ENCODE data around the gene GPR21. TPM values are rescaled to one million over a fixed set of nuclear protein-coding genes. Genes with fewer than 3 reads are reported as not detected.

Gene GPR21
- total RNA-seq, 1 experiment from 2014 or later = 1.1 TPM

GRCh38 chr9:123063177-123063598, 29.7 kb downstream of the GPR21 start:
- H3K27ac ChIP-seq (ENCODE audit: low read depth, low read length) = no peak overlapping the region
- RAD21 ChIA-PET (ENCODE audit: low non-redundant PET in 1 of 2, low total read pairs in 2 of 2, uncharacterized antibody in 2 of 2, unreplicated experiment in 2 of 2) = no interaction called here
- no peak overlapping the region for H3K4me2 ChIP-seq (ENCODE audit: low read length)
- DNase-seq (ENCODE audit: low read depth, low spot score) (no peak), ATAC-seq (no peak)
- no peaks in the 10 kb centered on the region for H3K27me3 ChIP-seq (ENCODE audit: insufficient read depth, low read length)
- no peaks in the 10 kb centered on the region for H4K20me1 ChIP-seq (ENCODE audit: insufficient read depth)
- no peak for TF ChIP-seq SRF (IDR thresholded peaks at IDR 0.05; ENCODE audit: low read depth)
- TF ChIP-seq SIN3A (IDR thresholded peaks at IDR 0.05; ENCODE audit: low read depth) = no peak
- TF ChIP-seq ATF3 (IDR thresholded peaks at IDR 0.05) = no peak
- TF ChIP-seq ELF1 (IDR thresholded peaks at IDR 0.05; ENCODE audit: borderline replicate concordance, low read depth) = no peak
- TF ChIP-seq EGR1 (IDR thresholded peaks at IDR 0.05; ENCODE audit: low read depth) = no peak
- no peak for TF ChIP-seq ZNF274 (IDR thresholded peaks at IDR 0.05; ENCODE audit: low read depth, low read length)
- CTCF ChIA-PET = no interaction called here
- H3K36me3 ChIP-seq (ENCODE audit: control insufficient read depth in 1 of 2, insufficient read depth in 2 of 2, low read length in 2 of 2) = peaks cover 3 to 8% of the 10 kb centered on the region in 2 experiments; a peak in 2 of 4 replicates
- H3K4me3 ChIP-seq (replicated peaks in 1 of 2; ENCODE audit: low read depth in 1 of 2, low read length in 2 of 2) = no peak overlapping the region
- no peaks in the 10 kb centered on the region for H3K9me3 ChIP-seq (ENCODE audit: control insufficient read depth in 1 of 2, insufficient read depth in 1 of 2, low read depth in 1 of 2, low read length in 2 of 2)
- BruUV-seq (replicated peaks) = no TSS peak
- intact Hi-C loops (cut with micrococcal nuclease) = no loop called here
- no peaks in the 10 kb centered on the region for H3K4me1 ChIP-seq (ENCODE audit: control insufficient read depth in 1 of 2, insufficient read depth in 2 of 2, low read length in 2 of 2)
- no peaks in the 10 kb centered on the region for H3K9me2 ChIP-seq (ENCODE audit: insufficient read depth)
- no peak overlapping the region for H3K9ac ChIP-seq (ENCODE audit: low read length)
- POLR2A ChIA-PET = no interaction called here
- no peak overlapping the region for H2AFZ ChIP-seq (ENCODE audit: low read depth, low read length, poor library complexity, severe bottlenecking)
- no peaks in the 10 kb centered on the region for H3K79me2 ChIP-seq (ENCODE audit: insufficient read depth, low read length)

- peaks cover 3 to 8% of the 10 kb centered on the region in 2 experiments; a peak in 2 of 4 replicates for H3K36me3 ChIP-seq (ENCODE audit: control insufficient read depth in 1 of 2, insufficient read depth in 2 of 2, low read length in 2 of 2)
- H3K4me1 ChIP-seq (ENCODE audit: control insufficient read depth in 1 of 2, insufficient read depth in 2 of 2, low read length in 2 of 2) = no peaks in the 10 kb centered on the region
- H3K9me2 ChIP-seq (ENCODE audit: insufficient read depth) = no peaks in the 10 kb centered on the region
- no peak overlapping the region for H2AFZ ChIP-seq (ENCODE audit: low read depth, low read length, poor library complexity, severe bottlenecking)
- H3K9me3 ChIP-seq (ENCODE audit: control insufficient read depth in 1 of 2, insufficient read depth in 1 of 2, low read depth in 1 of 2, low read length in 2 of 2) = no peaks in the 10 kb centered on the region
- CTCF ChIA-PET = no interaction called here
- RAD21 ChIA-PET (ENCODE audit: low non-redundant PET in 1 of 2, low total read pairs in 2 of 2, uncharacterized antibody in 2 of 2, unreplicated experiment in 2 of 2) = no interaction called here
- H3K27ac ChIP-seq (ENCODE audit: low read depth, low read length) = no peak overlapping the region
- no peaks in the 10 kb centered on the region for H3K27me3 ChIP-seq (ENCODE audit: insufficient read depth, low read length)
- ATAC-seq = no peak
- POLR2A ChIA-PET = no interaction called here
- H4K20me1 ChIP-seq (ENCODE audit: insufficient read depth) = no peaks in the 10 kb centered on the region
- intact Hi-C loops (cut with micrococcal nuclease) = no loop called here
- H3K4me2 ChIP-seq (ENCODE audit: low read length) = no peak overlapping the region
- H3K4me3 ChIP-seq (replicated peaks in 1 of 2; ENCODE audit: low read depth in 1 of 2, low read length in 2 of 2) = no peak overlapping the region
- no peak overlapping the region for H3K9ac ChIP-seq (ENCODE audit: low read length)
- no TSS peak for BruUV-seq (replicated peaks)
- no peak for DNase-seq (ENCODE audit: low read depth, low spot score)
- no peaks in the 10 kb centered on the region for H3K79me2 ChIP-seq (ENCODE audit: insufficient read depth, low read length)
- TF ChIP-seq EGR1 (IDR thresholded peaks at IDR 0.05; ENCODE audit: low read depth) = no peak
- TF ChIP-seq ZBTB33 (IDR thresholded peaks at IDR 0.05; ENCODE audit: extremely low read depth, insufficient replicate concordance, low read length) = no peak
- TF ChIP-seq CEBPB (IDR thresholded peaks at IDR 0.05; ENCODE audit: low read depth) = no peak
- TF ChIP-seq ELF1 (IDR thresholded peaks at IDR 0.05; ENCODE audit: borderline replicate concordance, low read depth) = no peak
- TF ChIP-seq ATF3 (IDR thresholded peaks at IDR 0.05) = no peak
- no peak for TF ChIP-seq POLR2AphosphoS5 (IDR thresholded peaks at IDR 0.05; ENCODE audit: low read depth, low read length)
- TF ChIP-seq EZH2 (IDR thresholded peaks at IDR 0.05) = no peak
- TF ChIP-seq FOSL1 (IDR thresholded peaks at IDR 0.05; ENCODE audit: low read depth) = no peak
- no peak for TF ChIP-seq CTCF (IDR thresholded peaks at IDR 0.05 in 2 of 3, conservative IDR thresholded peaks at IDR 0.05 in 1 of 3; ENCODE audit: borderline replicate concordance in 1 of 3, insufficient read depth in 1 of 3, low read depth in 2 of 3, low read length in 2 of 3)
- TF ChIP-seq ZNF274 (IDR thresholded peaks at IDR 0.05; ENCODE audit: low read depth, low read length) = no peak
- no peak for TF ChIP-seq YY1 (IDR thresholded peaks at IDR 0.05; ENCODE audit: extremely low read depth, insufficient replicate concordance, low read depth, low read length)
- no peak for TF ChIP-seq ZFX (IDR thresholded peaks at IDR 0.05)
- TF ChIP-seq TCF7L2 (IDR thresholded peaks at IDR 0.05; ENCODE audit: borderline replicate concordance, extremely low read depth, insufficient read depth, insufficient read length) = no peak
- TF ChIP-seq POLR2A (IDR thresholded peaks at IDR 0.05; ENCODE audit: borderline replicate concordance, extremely low read depth, insufficient read depth, insufficient read length) = no peak
Measured at GRCh38 chr9:123063896-123064295, 30.4 kb downstream of the GPR21 start.

All from HCT116 (cell line).